GM21526 (cell line): Measurements from ENCODE around the gene SLC9A7.

Source experiments
- ATAC-seq: cut with Tn5 transposase; IDR thresholded peaks from one replicate; pipeline ENCODE4 v1.9.1; 2021; ENCODE audit warnings: moderate library complexity; ENCODE audit not compliant: unreplicated experiment, low FRiP score

SLC9A7 gene

GRCh38 chrX:46662188-46662958 lies 96.5 kb downstream of the SLC9A7 start:
- no peak for ATAC-seq

GRCh38 chrX:46653482-46653881 lies 105.4 kb downstream of the SLC9A7 start:
- no peak for ATAC-seq

- ATAC-seq: no peak
Measured at GRCh38 chrX:46649421-46650260, 109.3 kb downstream of the SLC9A7 start.

GRCh38 chrX:46648660-46649059 lies 110.3 kb downstream of the SLC9A7 start:
- no peak for ATAC-seq

- no peak for ATAC-seq
Measured at GRCh38 chrX:46647251-46647650, 111.7 kb downstream of the SLC9A7 start.

- ATAC-seq: no peak
Measured at GRCh38 chrX:46645614-46646013, 113.3 kb downstream of the SLC9A7 start.

GRCh38 chrX:46643636-46644035 lies 115.3 kb downstream of the SLC9A7 start:
- ATAC-seq: no peak

GRCh38 chrX:46642145-46642544 lies 116.8 kb downstream of the SLC9A7 start:
- no peak for ATAC-seq

- peak; percentile 47 for ATAC-seq
Measured at GRCh38 chrX:46637938-46638337, 121.0 kb downstream of the SLC9A7 start.

GRCh38 chrX:46636223-46636622 lies 122.7 kb downstream of the SLC9A7 start:
- no peak for ATAC-seq

GRCh38 chrX:46635186-46635585 lies 123.7 kb downstream of the SLC9A7 start:
- no peak for ATAC-seq

- ATAC-seq: no peak
Measured at GRCh38 chrX:46634577-46634976, 124.3 kb downstream of the SLC9A7 start.

- no peak for ATAC-seq
Measured at GRCh38 chrX:46630141-46630540, 128.8 kb downstream of the SLC9A7 start.

- peak; percentile 80 for ATAC-seq
Measured at GRCh38 chrX:46628460-46629371, 130.2 kb downstream of the SLC9A7 start.

GRCh38 chrX:46627711-46628419 lies 131.1 kb downstream of the SLC9A7 start:
- peak; percentile 5 for ATAC-seq

- no peak for ATAC-seq
Measured at GRCh38 chrX:46627062-46627461, 131.9 kb downstream of the SLC9A7 start.

- no peak for ATAC-seq
Measured at GRCh38 chrX:46626566-46626965, 132.4 kb downstream of the SLC9A7 start.

- ATAC-seq: no peak
Measured at GRCh38 chrX:46624090-46624786, 134.7 kb downstream of the SLC9A7 start.

- ATAC-seq: no peak
Measured at GRCh38 chrX:46621572-46621971, 137.3 kb downstream of the SLC9A7 start.
